HepG2 (cell line): ENCODE results near the gene PPP3R1. TPM values are rescaled to one million over a fixed set of nuclear protein-coding genes. Genes with fewer than 3 reads are reported as not detected.
A peak's percentile ranks its signal among the peaks of the same experiment; 100 is the strongest.

ENCODE experiments used
- AHR ChIP-seq: IDR thresholded peaks from 2 replicates; pipeline ENCODE4 v1.6.1; 2018; ENCODE audit warnings: missing genetic modification reagents, missing compliant biosample characterization
- HES4 ChIP-seq: sonication (generic); formaldehyde crosslinking; IDR thresholded peaks from 2 replicates; pipeline ENCODE4 v1.9.0; 2021; ENCODE audit warnings: mild to moderate bottlenecking, missing genetic modification reagents, borderline replicate concordance
- STAG1 ChIP-seq: sonication (generic); formaldehyde crosslinking; IDR thresholded peaks from 2 replicates; pipeline ENCODE4 v1.4.0; 2020; ENCODE audit warnings: missing genetic modification reagents
- TBP ChIP-seq: sonication (generic); formaldehyde crosslinking; IDR thresholded peaks from 2 replicates; pipeline ENCODE4 v1.5.0; 2020; ENCODE audit warnings: missing genetic modification reagents
- TMF1 ChIP-seq: sonication (generic); formaldehyde crosslinking; IDR thresholded peaks from 2 replicates; pipeline ENCODE4 v1.8.1; 2022; ENCODE audit warnings: low read depth, missing genetic modification reagents
- TRIM24 ChIP-seq: sonication (generic); formaldehyde crosslinking; IDR thresholded peaks from 2 replicates; pipeline ENCODE4 v1.8.0; 2022; ENCODE audit warnings: mild to moderate bottlenecking, missing genetic modification reagents
- ZNF333 ChIP-seq: sonication (generic); formaldehyde crosslinking; IDR thresholded peaks from 2 replicates; pipeline ENCODE4 v1.4.0; 2020; ENCODE audit warnings: mild to moderate bottlenecking, missing genetic modification reagents, borderline replicate concordance
- ZNF557 ChIP-seq: sonication (generic); formaldehyde crosslinking; IDR thresholded peaks from 2 replicates; pipeline ENCODE4 v1.4.0; 2020; ENCODE audit warnings: missing genetic modification reagents
- ZNF713 ChIP-seq: sonication (generic); formaldehyde crosslinking; IDR thresholded peaks from 2 replicates; pipeline ENCODE4 v1.4.0; 2020; ENCODE audit warnings: mild to moderate bottlenecking, missing genetic modification reagents
- polyA plus RNA-seq, 8 experiments: library from polyadenylated mRNA; depleted of rRNA in 3 of 8; stranded (reverse) in 7 of 8; unstranded in 1 of 8; fragments of >200 nt; fragmentation: Illumina TruSeq in 4 of 8; extraction: Trizol in 4 of 8; gene quantifications; 2 replicates each; pipeline versions ENCODE4 v1.2.1 to v1.2.3, GENCODE V29; 2011 to 2016; ENCODE audit warnings: low read depth in 4 of 8, missing spikeins in 1 of 8, mixed read lengths in 1 of 8; ENCODE audit not compliant: insufficient read depth in 1 of 8
- total RNA-seq, 5 experiments: library from RNA; depleted of rRNA; stranded (reverse); fragments of >200 nt; fragmentation: Illumina TruSeq; extraction: Trizol; gene quantifications; 2 replicates each; pipeline ENCODE4 v1.2.3, GENCODE V29; 2016; ENCODE audit warnings: low read depth in 1 of 5
- TF ChIP-seq, protein P1 (sequence below): sonication (generic); formaldehyde crosslinking; IDR thresholded peaks from 2 replicates; pipeline ENCODE4 v1.4.0; 2020; ENCODE audit warnings: missing genetic modification reagents, borderline replicate concordance
- TF ChIP-seq, protein P2 (sequence below): sonication (generic); formaldehyde crosslinking; IDR thresholded peaks from 2 replicates; pipeline ENCODE4 v1.9.0; 2022; ENCODE audit warnings: missing genetic modification reagents, mild to moderate bottlenecking, borderline replicate concordance
- TF ChIP-seq, protein P3 (sequence below): IDR thresholded peaks from 2 replicates; pipeline ENCODE4 v1.6.1; 2016; ENCODE audit warnings: low read depth, missing genetic modification reagents, missing compliant biosample characterization
- TF ChIP-seq, protein P4 (sequence below): sonication (generic); formaldehyde crosslinking; IDR thresholded peaks from 2 replicates; pipeline ENCODE4 v1.5.1; 2020; ENCODE audit warnings: mild to moderate bottlenecking, missing genetic modification reagents, borderline replicate concordance
- TF ChIP-seq, protein P5 (sequence below): sonication (generic); formaldehyde crosslinking; IDR thresholded peaks from 2 replicates; pipeline ENCODE4 v1.4.0; 2020; ENCODE audit warnings: missing genetic modification reagents, borderline replicate concordance

PPP3R1 gene
- total and polyA plus RNA-seq, 2 of the 13 experiments (the other 11 are each of a cell fraction or from before 2014, with no cell fraction given) = 11.6 to 25.7 TPM

DNA sequence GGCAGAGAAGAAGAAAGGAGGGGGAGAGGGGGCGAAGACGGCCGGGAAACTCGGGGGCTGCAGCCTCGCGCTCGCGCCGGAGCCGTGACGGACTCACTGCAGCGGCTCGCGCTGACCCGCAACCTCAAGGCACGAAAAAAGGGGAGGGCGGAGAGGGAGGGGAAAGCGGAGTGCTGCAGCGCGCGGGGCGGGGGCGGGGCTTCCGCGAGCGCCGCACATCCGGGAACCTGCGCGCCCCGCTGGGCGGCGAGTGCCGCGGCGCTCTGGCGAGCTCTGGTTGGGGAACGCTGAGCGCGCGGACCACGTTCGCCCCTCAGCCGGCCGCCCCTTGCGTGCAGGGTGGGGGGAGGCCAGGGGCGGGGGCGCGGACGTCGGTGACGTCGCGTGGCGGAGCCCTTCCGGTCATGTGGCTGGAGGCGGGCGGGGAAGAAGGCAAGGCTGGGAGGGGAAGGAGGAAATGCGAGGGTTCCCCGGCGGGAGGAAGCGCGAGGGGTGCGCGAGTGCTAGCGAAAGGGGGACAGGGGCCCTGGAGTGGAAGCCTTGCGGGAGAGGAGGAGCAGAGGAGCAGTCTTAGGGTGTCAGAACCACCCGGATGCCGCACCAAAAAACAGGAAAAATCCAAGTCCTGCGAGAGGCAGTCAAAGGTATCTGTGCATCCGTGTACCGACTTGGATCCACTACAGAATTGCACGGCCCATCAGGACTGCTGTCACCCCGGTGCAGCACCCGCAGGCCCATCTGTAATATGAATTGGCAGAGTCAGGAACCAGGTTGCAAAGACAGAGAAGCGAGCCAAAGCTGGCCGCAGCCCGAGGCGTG, at the start of gene PPP3R1 (continued):
- TF ChIP-seq, protein P1, sequence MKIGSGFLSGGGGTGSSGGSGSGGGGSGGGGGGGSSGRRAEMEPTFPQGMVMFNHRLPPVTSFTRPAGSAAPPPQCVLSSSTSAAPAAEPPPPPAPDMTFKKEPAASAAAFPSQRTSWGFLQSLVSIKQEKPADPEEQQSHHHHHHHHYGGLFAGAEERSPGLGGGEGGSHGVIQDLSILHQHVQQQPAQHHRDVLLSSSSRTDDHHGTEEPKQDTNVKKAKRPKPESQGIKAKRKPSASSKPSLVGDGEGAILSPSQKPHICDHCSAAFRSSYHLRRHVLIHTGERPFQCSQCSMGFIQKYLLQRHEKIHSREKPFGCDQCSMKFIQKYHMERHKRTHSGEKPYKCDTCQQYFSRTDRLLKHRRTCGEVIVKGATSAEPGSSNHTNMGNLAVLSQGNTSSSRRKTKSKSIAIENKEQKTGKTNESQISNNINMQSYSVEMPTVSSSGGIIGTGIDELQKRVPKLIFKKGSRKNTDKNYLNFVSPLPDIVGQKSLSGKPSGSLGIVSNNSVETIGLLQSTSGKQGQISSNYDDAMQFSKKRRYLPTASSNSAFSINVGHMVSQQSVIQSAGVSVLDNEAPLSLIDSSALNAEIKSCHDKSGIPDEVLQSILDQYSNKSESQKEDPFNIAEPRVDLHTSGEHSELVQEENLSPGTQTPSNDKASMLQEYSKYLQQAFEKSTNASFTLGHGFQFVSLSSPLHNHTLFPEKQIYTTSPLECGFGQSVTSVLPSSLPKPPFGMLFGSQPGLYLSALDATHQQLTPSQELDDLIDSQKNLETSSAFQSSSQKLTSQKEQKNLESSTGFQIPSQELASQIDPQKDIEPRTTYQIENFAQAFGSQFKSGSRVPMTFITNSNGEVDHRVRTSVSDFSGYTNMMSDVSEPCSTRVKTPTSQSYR (CRISPR knock-in tag) = peak; percentile 74; the same call in 1 of the 2 replicates
- TF ChIP-seq ZNF333 (CRISPR knock-in tag) (0 out of 2 replicates have a peak, but pooled peaks have one; percentile 17), TRIM24 (CRISPR knock-in tag) (no peak), TBP (CRISPR knock-in tag) (no peak), AHR (CRISPR knock-in tag) (peak; percentile 20; the same call in 1 of the 2 replicates), ZNF713 (CRISPR knock-in tag) (0 out of 2 replicates have a peak, but pooled peaks have one; percentile 76), HES4 (CRISPR knock-in tag) (peak; percentile 29), ZNF557 (CRISPR knock-in tag) (no peak), TMF1 (CRISPR knock-in tag) (0 out of 2 replicates have a peak, but pooled peaks have one; percentile 73), STAG1 (CRISPR knock-in tag) (no peak)
- TF ChIP-seq, protein P2, sequence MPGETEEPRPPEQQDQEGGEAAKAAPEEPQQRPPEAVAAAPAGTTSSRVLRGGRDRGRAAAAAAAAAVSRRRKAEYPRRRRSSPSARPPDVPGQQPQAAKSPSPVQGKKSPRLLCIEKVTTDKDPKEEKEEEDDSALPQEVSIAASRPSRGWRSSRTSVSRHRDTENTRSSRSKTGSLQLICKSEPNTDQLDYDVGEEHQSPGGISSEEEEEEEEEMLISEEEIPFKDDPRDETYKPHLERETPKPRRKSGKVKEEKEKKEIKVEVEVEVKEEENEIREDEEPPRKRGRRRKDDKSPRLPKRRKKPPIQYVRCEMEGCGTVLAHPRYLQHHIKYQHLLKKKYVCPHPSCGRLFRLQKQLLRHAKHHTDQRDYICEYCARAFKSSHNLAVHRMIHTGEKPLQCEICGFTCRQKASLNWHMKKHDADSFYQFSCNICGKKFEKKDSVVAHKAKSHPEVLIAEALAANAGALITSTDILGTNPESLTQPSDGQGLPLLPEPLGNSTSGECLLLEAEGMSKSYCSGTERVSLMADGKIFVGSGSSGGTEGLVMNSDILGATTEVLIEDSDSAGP = peak; percentile 85
- TF ChIP-seq, protein P3, sequence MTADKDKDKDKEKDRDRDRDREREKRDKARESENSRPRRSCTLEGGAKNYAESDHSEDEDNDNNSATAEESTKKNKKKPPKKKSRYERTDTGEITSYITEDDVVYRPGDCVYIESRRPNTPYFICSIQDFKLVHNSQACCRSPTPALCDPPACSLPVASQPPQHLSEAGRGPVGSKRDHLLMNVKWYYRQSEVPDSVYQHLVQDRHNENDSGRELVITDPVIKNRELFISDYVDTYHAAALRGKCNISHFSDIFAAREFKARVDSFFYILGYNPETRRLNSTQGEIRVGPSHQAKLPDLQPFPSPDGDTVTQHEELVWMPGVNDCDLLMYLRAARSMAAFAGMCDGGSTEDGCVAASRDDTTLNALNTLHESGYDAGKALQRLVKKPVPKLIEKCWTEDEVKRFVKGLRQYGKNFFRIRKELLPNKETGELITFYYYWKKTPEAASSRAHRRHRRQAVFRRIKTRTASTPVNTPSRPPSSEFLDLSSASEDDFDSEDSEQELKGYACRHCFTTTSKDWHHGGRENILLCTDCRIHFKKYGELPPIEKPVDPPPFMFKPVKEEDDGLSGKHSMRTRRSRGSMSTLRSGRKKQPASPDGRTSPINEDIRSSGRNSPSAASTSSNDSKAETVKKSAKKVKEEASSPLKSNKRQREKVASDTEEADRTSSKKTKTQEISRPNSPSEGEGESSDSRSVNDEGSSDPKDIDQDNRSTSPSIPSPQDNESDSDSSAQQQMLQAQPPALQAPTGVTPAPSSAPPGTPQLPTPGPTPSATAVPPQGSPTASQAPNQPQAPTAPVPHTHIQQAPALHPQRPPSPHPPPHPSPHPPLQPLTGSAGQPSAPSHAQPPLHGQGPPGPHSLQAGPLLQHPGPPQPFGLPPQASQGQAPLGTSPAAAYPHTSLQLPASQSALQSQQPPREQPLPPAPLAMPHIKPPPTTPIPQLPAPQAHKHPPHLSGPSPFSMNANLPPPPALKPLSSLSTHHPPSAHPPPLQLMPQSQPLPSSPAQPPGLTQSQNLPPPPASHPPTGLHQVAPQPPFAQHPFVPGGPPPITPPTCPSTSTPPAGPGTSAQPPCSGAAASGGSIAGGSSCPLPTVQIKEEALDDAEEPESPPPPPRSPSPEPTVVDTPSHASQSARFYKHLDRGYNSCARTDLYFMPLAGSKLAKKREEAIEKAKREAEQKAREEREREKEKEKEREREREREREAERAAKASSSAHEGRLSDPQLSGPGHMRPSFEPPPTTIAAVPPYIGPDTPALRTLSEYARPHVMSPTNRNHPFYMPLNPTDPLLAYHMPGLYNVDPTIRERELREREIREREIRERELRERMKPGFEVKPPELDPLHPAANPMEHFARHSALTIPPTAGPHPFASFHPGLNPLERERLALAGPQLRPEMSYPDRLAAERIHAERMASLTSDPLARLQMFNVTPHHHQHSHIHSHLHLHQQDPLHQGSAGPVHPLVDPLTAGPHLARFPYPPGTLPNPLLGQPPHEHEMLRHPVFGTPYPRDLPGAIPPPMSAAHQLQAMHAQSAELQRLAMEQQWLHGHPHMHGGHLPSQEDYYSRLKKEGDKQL (CRISPR knock-in tag) = 0 out of 2 replicates have a peak, but pooled peaks have one; percentile 42
- TF ChIP-seq, protein P4, sequence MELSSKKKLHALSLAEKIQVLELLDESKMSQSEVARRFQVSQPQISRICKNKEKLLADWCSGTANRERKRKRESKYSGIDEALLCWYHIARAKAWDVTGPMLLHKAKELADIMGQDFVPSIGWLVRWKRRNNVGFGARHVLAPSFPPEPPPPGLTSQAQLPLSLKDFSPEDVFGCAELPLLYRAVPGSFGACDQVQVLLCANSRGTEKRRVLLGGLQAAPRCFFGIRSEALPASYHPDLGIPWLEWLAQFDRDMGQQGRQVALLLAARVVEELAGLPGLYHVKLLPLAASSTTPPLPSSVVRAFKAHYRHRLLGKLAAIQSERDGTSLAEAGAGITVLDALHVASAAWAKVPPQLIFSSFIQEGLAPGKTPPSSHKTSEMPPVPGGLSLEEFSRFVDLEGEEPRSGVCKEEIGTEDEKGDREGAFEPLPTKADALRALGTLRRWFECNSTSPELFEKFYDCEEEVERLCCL (CRISPR knock-in tag) = 0 out of 2 replicates have a peak, but pooled peaks have one; percentile 85
- TF ChIP-seq, protein P5, sequence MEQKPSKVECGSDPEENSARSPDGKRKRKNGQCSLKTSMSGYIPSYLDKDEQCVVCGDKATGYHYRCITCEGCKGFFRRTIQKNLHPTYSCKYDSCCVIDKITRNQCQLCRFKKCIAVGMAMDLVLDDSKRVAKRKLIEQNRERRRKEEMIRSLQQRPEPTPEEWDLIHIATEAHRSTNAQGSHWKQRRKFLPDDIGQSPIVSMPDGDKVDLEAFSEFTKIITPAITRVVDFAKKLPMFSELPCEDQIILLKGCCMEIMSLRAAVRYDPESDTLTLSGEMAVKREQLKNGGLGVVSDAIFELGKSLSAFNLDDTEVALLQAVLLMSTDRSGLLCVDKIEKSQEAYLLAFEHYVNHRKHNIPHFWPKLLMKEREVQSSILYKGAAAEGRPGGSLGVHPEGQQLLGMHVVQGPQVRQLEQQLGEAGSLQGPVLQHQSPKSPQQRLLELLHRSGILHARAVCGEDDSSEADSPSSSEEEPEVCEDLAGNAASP = no peak
